LoVo (cell line): ENCODE results near the gene ZNF547.
"Not testable (repeated sequence)": the region's sequence is repeated elsewhere in the genome, so short reads cannot be mapped to it uniquely, and the experiment has no call there.

Source experiments
- DNase-seq: peaks from one replicate; pipeline ENCODE4 v3.0.0-alpha.2; 2016; ENCODE audit warnings: low spot score

ZNF547 gene

GRCh38 chr19:57374647-57375046, 11.3 kb downstream of the ZNF547 start:
- DNase-seq = not testable (repeated sequence)

- no peak for DNase-seq
Observed at GRCh38 chr19:57376151-57376550, 12.8 kb downstream of the ZNF547 start.

GRCh38 chr19:57377498-57378146, 14.3 kb downstream of the ZNF547 start:
- DNase-seq = no peak

- DNase-seq = no peak
Observed at GRCh38 chr19:57380923-57381322, 17.6 kb downstream of the ZNF547 start.

GRCh38 chr19:57382806-57383488, 19.6 kb downstream of the ZNF547 start:
- no peak for DNase-seq

GRCh38 chr19:57389194-57389729, 25.9 kb downstream of the ZNF547 start:
- no peak for DNase-seq

- DNase-seq = no peak
Observed at GRCh38 chr19:57389730-57390598, 26.6 kb downstream of the ZNF547 start, which contains the start of gene ZNF548. TSS of gene ZNF548 (plus strand) at chr19:57389854. CDS start at chr19:57390100, 246 bp downstream.

GRCh38 chr19:57395710-57396109, 32.4 kb downstream of the ZNF547 start:
- no peak for DNase-seq

- DNase-seq = no peak
Observed at GRCh38 chr19:57398868-57399267, 35.5 kb downstream of the ZNF547 start.

GRCh38 chr19:57403737-57404563, 40.6 kb downstream of the ZNF547 start:
- no peak for DNase-seq

GRCh38 chr19:57406516-57407123, 43.3 kb downstream of the ZNF547 start:
- DNase-seq = peak; percentile 47

- DNase-seq = peak; percentile 89
Observed at GRCh38 chr19:57410877-57411671, 47.7 kb downstream of the ZNF547 start, which contains the start of gene ZNF17. TSS of gene ZNF17 (plus strand) at chr19:57411161. CDS start at chr19:57413616, 2,455 bp downstream.

GRCh38 chr19:57419439-57419838, 56.1 kb downstream of the ZNF547 start:
- DNase-seq = no peak

GRCh38 chr19:57421037-57421436, 57.7 kb downstream of the ZNF547 start:
- DNase-seq = no peak
